Measurements from ENCODE around the gene RILP. TPM values are rescaled to one million over a fixed set of nuclear protein-coding genes. Genes with fewer than 3 reads are reported as not detected.

The RILP gene
- total RNA-seq, 2 donors from 2014 or later: 21.0 to 68.2 TPM

DNA sequence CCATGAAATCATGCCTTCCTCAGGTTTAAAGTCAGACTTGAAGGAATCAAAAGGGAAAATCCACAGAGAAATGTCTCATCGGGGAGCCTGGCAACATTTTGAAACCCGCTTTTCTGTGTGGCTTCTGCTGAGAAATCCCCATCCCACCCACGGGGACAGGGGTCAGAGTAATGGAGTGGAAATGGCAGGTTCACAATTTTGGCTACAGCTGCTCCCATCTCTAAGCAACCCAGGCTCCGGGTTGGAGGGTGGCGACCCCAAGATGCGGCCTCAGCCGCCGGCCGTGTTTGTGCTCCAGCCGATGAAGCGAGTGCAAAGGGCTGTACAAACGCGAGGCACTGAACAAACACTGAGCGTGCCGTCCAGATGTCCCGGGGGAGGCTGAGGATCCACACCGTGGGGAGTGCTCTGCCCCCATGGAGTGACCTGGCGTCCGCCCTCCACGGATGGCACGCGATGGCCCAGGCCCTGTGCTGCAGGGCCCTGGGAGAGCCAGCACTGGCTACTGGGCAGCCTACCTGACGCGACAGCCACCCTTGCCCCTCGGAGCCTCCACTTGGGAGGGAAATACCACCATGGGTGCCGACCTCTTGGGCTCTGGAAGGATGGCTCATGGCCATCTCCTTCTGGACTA lies 43.2 kb downstream of the RILP start:
- WGBS, 2 donors: 87 to 92% methylated on average over 11 to 26 of the region's 26 CpGs
- intact Hi-C loops (cut with DNase I): no loop called here
- no peak for TF ChIP-seq POLR2A (IDR thresholded peaks at IDR 0.05)
- TF ChIP-seq, protein P1, sequence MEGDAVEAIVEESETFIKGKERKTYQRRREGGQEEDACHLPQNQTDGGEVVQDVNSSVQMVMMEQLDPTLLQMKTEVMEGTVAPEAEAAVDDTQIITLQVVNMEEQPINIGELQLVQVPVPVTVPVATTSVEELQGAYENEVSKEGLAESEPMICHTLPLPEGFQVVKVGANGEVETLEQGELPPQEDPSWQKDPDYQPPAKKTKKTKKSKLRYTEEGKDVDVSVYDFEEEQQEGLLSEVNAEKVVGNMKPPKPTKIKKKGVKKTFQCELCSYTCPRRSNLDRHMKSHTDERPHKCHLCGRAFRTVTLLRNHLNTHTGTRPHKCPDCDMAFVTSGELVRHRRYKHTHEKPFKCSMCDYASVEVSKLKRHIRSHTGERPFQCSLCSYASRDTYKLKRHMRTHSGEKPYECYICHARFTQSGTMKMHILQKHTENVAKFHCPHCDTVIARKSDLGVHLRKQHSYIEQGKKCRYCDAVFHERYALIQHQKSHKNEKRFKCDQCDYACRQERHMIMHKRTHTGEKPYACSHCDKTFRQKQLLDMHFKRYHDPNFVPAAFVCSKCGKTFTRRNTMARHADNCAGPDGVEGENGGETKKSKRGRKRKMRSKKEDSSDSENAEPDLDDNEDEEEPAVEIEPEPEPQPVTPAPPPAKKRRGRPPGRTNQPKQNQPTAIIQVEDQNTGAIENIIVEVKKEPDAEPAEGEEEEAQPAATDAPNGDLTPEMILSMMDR (IDR thresholded peaks at IDR 0.05): no peak
- DNase-seq: peak in 3 of 4 donors; percentile 33 to 45 (median 43)
- H3K36me3 ChIP-seq (replicated peaks in 1 of 2; ENCODE audit: insufficient read depth in 1 of 2, low read depth in 2 of 2): no peaks in the 10 kb centered on the region
- H3K27ac ChIP-seq: peak overlapping the region in 2 of 4 donors; percentile 45 to 53
- no peak overlapping the region for H3K4me3 ChIP-seq
- H3K9me3 ChIP-seq: no peaks in the 10 kb centered on the region
- ATAC-seq: peak; percentile 22
- no peaks in the 10 kb centered on the region for H3K4me1 ChIP-seq
- H3K27me3 ChIP-seq: no peaks in the 10 kb centered on the region

DNA sequence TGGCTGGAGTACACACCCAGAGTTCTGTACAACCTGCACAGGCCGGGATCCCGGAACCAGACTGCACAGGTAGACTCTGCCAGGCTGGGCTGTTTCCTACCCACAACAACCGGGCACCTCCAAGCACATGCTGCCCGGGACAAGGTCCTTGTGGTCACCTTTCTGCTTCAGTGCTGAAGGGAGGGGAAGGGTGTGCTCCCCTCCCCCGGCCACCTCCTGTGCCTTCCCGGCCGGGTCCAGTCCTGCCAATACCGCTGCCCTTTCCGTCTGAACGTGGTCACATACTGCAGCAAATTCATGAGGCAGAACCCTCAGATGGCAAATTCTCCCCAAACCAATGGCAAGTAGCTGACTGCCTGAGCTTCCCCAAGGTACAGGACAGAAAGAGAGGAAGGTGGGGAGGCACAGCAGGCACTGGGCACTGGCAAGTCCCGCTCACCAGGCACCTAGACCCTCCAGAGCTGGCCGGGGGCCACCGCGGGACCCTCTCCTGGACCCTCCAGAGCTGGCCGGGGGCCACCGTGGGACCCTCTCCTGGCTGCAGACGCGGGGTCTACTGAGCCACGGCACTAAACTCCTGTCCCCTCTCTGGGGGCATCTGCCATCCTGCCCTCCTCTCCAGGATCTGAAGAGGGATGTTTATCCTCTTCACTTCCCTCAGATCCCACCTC lies 43.9 kb downstream of the RILP start:
- H3K4me3 ChIP-seq: no peak overlapping the region
- no peak for TF ChIP-seq POLR2A (IDR thresholded peaks at IDR 0.05)
- TF ChIP-seq, protein P1 (IDR thresholded peaks at IDR 0.05): no peak
- intact Hi-C loops (cut with DNase I): no loop called here
- H3K9me3 ChIP-seq: no peaks in the 10 kb centered on the region
- peak overlapping the region in 1 of 4 donors; percentile 36 for H3K27ac ChIP-seq
- H3K36me3 ChIP-seq (replicated peaks in 1 of 2; ENCODE audit: insufficient read depth in 1 of 2, low read depth in 2 of 2): no peaks in the 10 kb centered on the region
- 82 to 84% methylated on average over 3 to 19 of the region's 19 CpGs for WGBS, 2 donors
- no peaks in the 10 kb centered on the region for H3K4me1 ChIP-seq
- H3K27me3 ChIP-seq: no peaks in the 10 kb centered on the region
- ATAC-seq: peak; percentile 17
- no peak for DNase-seq

DNA sequence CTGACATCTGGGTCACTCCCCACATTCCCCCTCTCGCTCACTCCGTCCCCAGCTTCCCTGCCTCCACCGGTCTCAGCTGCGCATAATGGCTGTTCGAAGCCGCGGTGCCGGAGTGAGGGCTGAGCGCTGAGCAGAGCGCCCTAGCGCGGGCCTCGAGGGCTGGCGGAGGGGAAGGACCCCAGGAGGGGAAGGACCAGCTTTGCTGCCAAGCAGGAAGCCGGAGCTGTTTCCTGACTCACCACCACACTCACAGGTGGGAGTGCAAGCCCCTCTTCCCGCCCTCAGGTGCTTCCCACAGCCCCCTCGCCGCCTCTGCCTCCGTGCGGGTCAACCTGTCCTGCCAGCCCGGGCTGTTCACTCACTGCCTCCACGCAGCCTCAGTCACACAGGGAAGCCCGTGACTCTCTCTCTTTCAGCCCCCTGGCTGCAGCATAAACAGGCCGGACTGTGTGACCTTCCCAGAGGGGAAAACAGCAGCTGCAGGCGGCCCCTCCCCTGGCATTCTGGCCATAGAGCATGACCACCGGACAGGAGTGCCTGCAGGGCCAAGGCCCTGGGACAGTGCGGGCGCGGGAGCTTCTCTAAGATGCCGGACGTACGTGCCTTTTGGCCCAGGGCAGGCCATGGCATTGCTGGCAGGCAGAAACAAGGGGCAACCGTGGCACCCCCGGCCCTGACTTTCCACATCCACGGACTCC lies 44.7 kb downstream of the RILP start:
- no peak for ATAC-seq
- intact Hi-C loops (cut with DNase I): no loop called here
- Histone ChIP-seq H3K36me3 (replicated peaks in 1 of 2; ENCODE audit: insufficient read depth in 1 of 2, low read depth in 2 of 2) (no peaks in the 10 kb centered on the region), H3K4me1 (no peaks in the 10 kb centered on the region), H3K27ac (no peak overlapping the region), H3K27me3 (no peaks in the 10 kb centered on the region), H3K9me3 (no peaks in the 10 kb centered on the region), H3K4me3 (no peak overlapping the region)
- TF ChIP-seq POLR2A (IDR thresholded peaks at IDR 0.05): no peak
- TF ChIP-seq, protein P1 (IDR thresholded peaks at IDR 0.05): no peak
- no peak for DNase-seq
- WGBS, 2 donors: 80 to 87% methylated on average over 24 to 33 of the region's 35 CpGs

DNA sequence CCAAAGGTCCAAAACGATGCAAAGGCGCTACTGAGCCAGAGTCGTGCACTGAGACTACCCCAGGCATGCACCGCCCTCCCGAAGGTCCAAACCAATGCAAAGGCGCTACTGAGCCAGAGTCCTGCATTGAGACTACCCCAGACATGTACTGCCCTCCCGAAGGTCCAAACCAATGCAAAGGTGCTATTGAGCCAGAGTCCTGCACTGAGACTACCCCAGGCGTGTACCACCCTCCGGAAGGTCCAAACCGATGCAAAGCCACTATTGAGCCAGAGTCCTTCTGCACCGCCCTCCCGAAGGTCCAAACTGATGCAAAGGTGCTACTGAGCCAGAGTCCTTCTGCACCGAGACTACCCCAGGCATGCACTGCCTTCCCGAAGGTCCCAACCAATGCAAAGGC lies 48.1 kb downstream of the RILP start:
- WGBS, 2 donors: 94 to 96% methylated on average over 7 to 14 of the region's 14 CpGs
- ATAC-seq (no peak), DNase-seq (no peak)
- H3K9me3 ChIP-seq: no peaks in the 10 kb centered on the region
- H3K27me3 ChIP-seq: no peaks in the 10 kb centered on the region
- no peak overlapping the region for H3K27ac ChIP-seq
- H3K4me1 ChIP-seq: peaks cover 16% of the 10 kb centered on the region
- intact Hi-C loops (cut with DNase I): no loop called here
- TF ChIP-seq, protein P1 (IDR thresholded peaks at IDR 0.05): no peak
- TF ChIP-seq POLR2A (IDR thresholded peaks at IDR 0.05): no peak
- no peaks in the 10 kb centered on the region for H3K36me3 ChIP-seq (replicated peaks in 1 of 2; ENCODE audit: insufficient read depth in 1 of 2, low read depth in 2 of 2)
- no peak overlapping the region for H3K4me3 ChIP-seq
